T-cell (primary cell): Measurements from ENCODE around the gene RAE1. TPM values are rescaled to one million over a fixed set of nuclear protein-coding genes. Genes with fewer than 3 reads are reported as not detected.

ENCODE experiments used
- ATAC-seq, 4 experiments: fragments of 200-7000 bp in 3 of 4; fragments of 150-1000 bp in 1 of 4; cut with Tn5 transposase; replicated peaks in 1 of 4; 1 replicate in 3 of 4; 2 replicates in 1 of 4; pipeline ENCODE4 v1.10.0; 2021; ENCODE audit warnings: moderate library complexity in 3 of 4, mild to moderate bottlenecking in 2 of 4, moderate number of reproducible peaks in 1 of 4
- CTCF ChIA-PET, 2 donors: fragments of 300-600 bp; sonication (Branson Sonifier 250); formaldehyde crosslinking; loops; one replicate each; lab custom pipeline; 2022; ENCODE audit warnings: antibody characterized with exemption in 2 of 2; lab: Charles Lee
- POLR2A ChIA-PET, 2 donors: fragments of 300-600 bp; sonication (Branson Sonifier 250); formaldehyde crosslinking; loops; one replicate each; lab custom pipeline; 2022; ENCODE audit warnings: antibody characterized with exemption in 2 of 2; lab: Charles Lee
- DNase-seq, 35 experiments: peaks; one replicate each; pipeline versions ENCODE4 v3.0.0 to v3.0.0-alpha.2; 2013 to 2023
- H3K27ac ChIP-seq: one replicate; pipeline ENCODE4 v1.5.1; 2013; ENCODE audit warnings: low read length
- H3K27me3 ChIP-seq, 2 experiments: replicated peaks in 1 of 2; 1 replicate in 1 of 2; 2 replicates in 1 of 2; pipeline versions ENCODE4 v1.6.1 to v1.7.0; 2013; ENCODE audit warnings: low read length in 1 of 2, mixed read lengths in 1 of 2; ENCODE audit not compliant: control insufficient read depth in 2 of 2, insufficient read depth in 2 of 2; ENCODE audit errors: extremely low read depth in 1 of 2
- H3K36me3 ChIP-seq, 2 donors: 1 replicate in 1 of 2; 2 replicates in 1 of 2; pipeline versions ENCODE4 v1.6.1 to v1.7.0; 2013; ENCODE audit warnings: low read length in 1 of 2; ENCODE audit not compliant: control insufficient read depth in 2 of 2, insufficient read depth in 1 of 2; ENCODE audit errors: extremely low read depth in 1 of 2
- H3K4me1 ChIP-seq, 2 experiments: 1 replicate in 1 of 2; 2 replicates in 1 of 2; pipeline versions ENCODE4 v1.6.1 to v1.7.0; 2013; ENCODE audit warnings: low read length in 2 of 2, mixed read lengths in 1 of 2; ENCODE audit not compliant: insufficient read depth in 2 of 2, control insufficient read depth in 1 of 2; ENCODE audit errors: extremely low read depth in 1 of 2
- H3K4me3 ChIP-seq, 2 donors: 1 replicate in 1 of 2; 2 replicates in 1 of 2; pipeline versions ENCODE4 v1.5.1 to v1.7.0; 2013; ENCODE audit warnings: mild to moderate bottlenecking in 2 of 2, low read length in 1 of 2, moderate library complexity in 1 of 2; ENCODE audit not compliant: control insufficient read depth in 1 of 2; ENCODE audit errors: extremely low read depth in 1 of 2
- H3K9me3 ChIP-seq: 2 replicates; pipeline ENCODE4 v1.7.0; 2013
- H3K27ac Mint-ChIP-seq, 2 donors: one replicate each; pipeline ENCODE4 v1.8.0; 2020 to 2021; ENCODE audit warnings: mild to moderate bottlenecking in 2 of 2, mixed read lengths in 2 of 2
- H3K27me3 Mint-ChIP-seq, 2 donors: one replicate each; pipeline ENCODE4 v1.8.0; 2021 to 2022; ENCODE audit warnings: mixed read lengths in 2 of 2
- H3K36me3 Mint-ChIP-seq: one replicate; pipeline ENCODE4 v1.8.0; 2021; ENCODE audit warnings: mixed read lengths
- H3K4me1 Mint-ChIP-seq, 3 donors: one replicate each; pipeline ENCODE4 v1.8.0; 2020 to 2022; ENCODE audit warnings: mixed read lengths in 3 of 3, mild to moderate bottlenecking in 1 of 3
- H3K4me3 Mint-ChIP-seq, 3 donors: one replicate each; pipeline ENCODE4 v1.8.0; 2020 to 2022; ENCODE audit warnings: mild to moderate bottlenecking in 3 of 3, mixed read lengths in 3 of 3, moderate library complexity in 3 of 3
- H3K9me3 Mint-ChIP-seq, 3 donors: one replicate each; pipeline ENCODE4 v1.8.0; 2020 to 2022; ENCODE audit warnings: mixed read lengths in 3 of 3
- WGBS: methylation state at CpG from one replicate; pipeline ENCODE4 v1.1.5; 2013; ENCODE audit warnings: missing lambda C conversion rate; ENCODE audit not compliant: insufficient coverage; 5-methylcytosine and 5-hydroxymethylcytosine counted together
- total RNA-seq, 35 experiments: library from RNA in 6 of 35; stranded (reverse) in 6 of 35; fragments of 120-200 nt in 1 of 35; gene quantifications; one replicate each; pipeline versions ENCODE4 v1.2.1 to v1.2.4 and lab custom pipeline; 2013 to 2026

Gene RAE1
- total RNA-seq, 5 donors from 2014 or later (not counting 1 experiment from before 2014, with no cell fraction given) = 29.0 to 41.1 (median 29.4) TPM

GRCh38 chr20:57391439-57392301, 40.6 kb downstream of the RAE1 start:
- peak overlapping the region; percentile 93 to 94 (median 93) for H3K4me3 Mint-ChIP-seq
- H3K27me3 Mint-ChIP-seq = no peaks in the 10 kb centered on the region
- H3K36me3 Mint-ChIP-seq = peaks cover 20% of the 10 kb centered on the region
- peak; percentile 0 to 8 (median 3) for ATAC-seq
- no peaks in the 10 kb centered on the region for H3K9me3 Mint-ChIP-seq
- Histone ChIP-seq H3K36me3 (peaks cover 13 to 35% of the 10 kb centered on the region in 2 donors), H3K9me3 (no peaks in the 10 kb centered on the region), H3K27ac (peak overlapping the region; percentile 93), H3K4me3 (peak overlapping the region; percentile 93 to 96), H3K27me3 (no peaks in the 10 kb centered on the region), H3K4me1 (peaks cover 32 to 71% of the 10 kb centered on the region in 2 experiments)
- peak overlapping the region; percentile 93 to 97 for H3K27ac Mint-ChIP-seq
- under 1% methylated on average over 68 of the region's 98 CpGs for WGBS
- H3K4me1 Mint-ChIP-seq = peaks cover 43 to 59% (median 56%) of the 10 kb centered on the region in 3 donors
- DNase-seq = peak in 2 of 35 experiments; percentile 18 to 53
- ChIA-PET POLR2A (interaction anchor here (0.6 to 2.0 kb wide), 9 partner anchors 10 to 1756 kb away, joined by 3 to 12 read pairs (median 4); no protein-coding TSS in a partner anchor), CTCF (interaction anchor here in 1 of 2 donors (0.6 to 1.2 kb wide), 7 partner anchors 10 to 1314 kb away, joined by 3 to 5 read pairs (median 4); no protein-coding TSS in a partner anchor)

- WGBS = 0% methylated on average over 20 of the region's 33 CpGs
- peak overlapping the region; percentile 93 to 94 (median 93) for H3K4me3 Mint-ChIP-seq
- H3K9me3 Mint-ChIP-seq = no peaks in the 10 kb centered on the region
- H3K27me3 ChIP-seq = no peaks in the 10 kb centered on the region
- DNase-seq = peak; percentile 62 to 97 (median 92)
- peaks cover 21 to 45% of the 10 kb centered on the region in 2 donors for H3K36me3 ChIP-seq
- peaks cover 53 to 69% (median 66%) of the 10 kb centered on the region in 3 donors for H3K4me1 Mint-ChIP-seq
- peak; percentile 54 to 72 (median 56) for ATAC-seq
- no peaks in the 10 kb centered on the region for H3K9me3 ChIP-seq
- ChIA-PET POLR2A (interaction anchor here (0.6 to 2.0 kb wide), 5 partner anchors 10 to 609 kb away, joined by 3 to 12 read pairs (median 4); no protein-coding TSS in a partner anchor), CTCF (interaction anchor here in 1 of 2 donors (0.6 to 1.2 kb wide), 4 partner anchors 11 to 1313 kb away, joined by 3 to 5 read pairs (median 4); no protein-coding TSS in a partner anchor)
- no peaks in the 10 kb centered on the region for H3K27me3 Mint-ChIP-seq
- H3K27ac Mint-ChIP-seq = peak overlapping the region; percentile 93 to 97
- H3K36me3 Mint-ChIP-seq = peaks cover 23% of the 10 kb centered on the region
- H3K4me1 ChIP-seq = peaks cover 43 to 81% of the 10 kb centered on the region in 2 experiments
- H3K4me3 ChIP-seq = peak overlapping the region; percentile 93 to 96
- peak overlapping the region; percentile 93 for H3K27ac ChIP-seq
These were observed 41.6 kb downstream of the RAE1 start for GRCh38 chr20:57392512-57393271.

- peak in 1 of 35 experiments; percentile 24 for DNase-seq
- Mint-ChIP-seq H3K4me3 (peak overlapping the region; percentile 93 to 94 (median 93)), H3K36me3 (peaks cover 25% of the 10 kb centered on the region), H3K4me1 (peaks cover 58 to 76% (median 72%) of the 10 kb centered on the region in 3 donors), H3K27ac (peak overlapping the region; percentile 93 to 97), H3K27me3 (no peaks in the 10 kb centered on the region), H3K9me3 (no peaks in the 10 kb centered on the region)
- Histone ChIP-seq H3K4me1 (peaks cover 46 to 90% of the 10 kb centered on the region in 2 experiments), H3K36me3 (peaks cover 21 to 46% of the 10 kb centered on the region in 2 donors), H3K27ac (peak overlapping the region; percentile 93), H3K4me3 (peak overlapping the region; percentile 93 to 96), H3K27me3 (no peaks in the 10 kb centered on the region), H3K9me3 (no peaks in the 10 kb centered on the region)
- CTCF ChIA-PET = interaction anchor here in 1 of 2 donors (0.5 kb wide), 1 partner anchor 980 kb away, joined by 3 read pairs; no protein-coding TSS in a partner anchor
- 12% methylated on average over 5 of the region's 14 CpGs for WGBS
- ATAC-seq = no peak
- POLR2A ChIA-PET = interaction anchor here in 1 of 2 donors (0.6 to 1.3 kb wide), 2 partner anchors 12 to 608 kb away, joined by 3 to 4 read pairs; no protein-coding TSS in a partner anchor
These were observed 42.5 kb downstream of the RAE1 start for GRCh38 chr20:57393321-57394120.

- CTCF ChIA-PET = interaction anchor here in 1 of 2 donors (0.5 kb wide), 2 partner anchors 787 to 981 kb away, joined by 3 to 4 read pairs; no protein-coding TSS in a partner anchor
- POLR2A ChIA-PET = no interaction called here
- Histone ChIP-seq H3K4me1 (peaks cover 54 to 91% of the 10 kb centered on the region in 2 experiments), H3K36me3 (peaks cover 21 to 50% of the 10 kb centered on the region in 2 donors), H3K4me3 (peak overlapping the region; percentile 93 to 96), H3K27me3 (no peaks in the 10 kb centered on the region), H3K27ac (peak overlapping the region; percentile 4), H3K9me3 (no peaks in the 10 kb centered on the region)
- peaks cover 32% of the 10 kb centered on the region for H3K36me3 Mint-ChIP-seq
- H3K4me3 Mint-ChIP-seq = peak overlapping the region; percentile 93 to 94 (median 93)
- WGBS = 83% methylated on average over 26 of the region's 27 CpGs
- DNase-seq (no peak), ATAC-seq (no peak)
- peaks cover 66 to 80% (median 76%) of the 10 kb centered on the region in 3 donors for H3K4me1 Mint-ChIP-seq
- peak overlapping the region; percentile 93 to 97 for H3K27ac Mint-ChIP-seq
- H3K9me3 Mint-ChIP-seq = no peaks in the 10 kb centered on the region
- no peaks in the 10 kb centered on the region for H3K27me3 Mint-ChIP-seq
These were observed 43.3 kb downstream of the RAE1 start for GRCh38 chr20:57394121-57395082.
